Right lobe of liver (tissue), 4 donors: ENCODE data around the gene KDSR.

ENCODE experiments used
- POLR2A ChIP-seq: fragments of 450-650 bp; IDR thresholded peaks from one replicate; pipeline ENCODE4 v1.6.1; 2017; ENCODE audit warnings: antibody characterized with exemption, mild to moderate bottlenecking
- TF ChIP-seq, protein P1 (sequence below), 4 donors: fragments of 200-600 bp in 3 of 4; fragments of 450-650 bp in 1 of 4; IDR thresholded peaks; one replicate each; pipeline versions ENCODE4 v1.5.1 to v1.8.0; 2016 to 2022; ENCODE audit warnings: antibody characterized with exemption in 4 of 4, mild to moderate bottlenecking in 2 of 4
- donor health status: DM: no; HTN: no; CAD: no.
- donor health status: DM: no; HTN: no; CAD: no.
- donor health status: DM: no; HTN: yes; CAD: no.

DNA sequence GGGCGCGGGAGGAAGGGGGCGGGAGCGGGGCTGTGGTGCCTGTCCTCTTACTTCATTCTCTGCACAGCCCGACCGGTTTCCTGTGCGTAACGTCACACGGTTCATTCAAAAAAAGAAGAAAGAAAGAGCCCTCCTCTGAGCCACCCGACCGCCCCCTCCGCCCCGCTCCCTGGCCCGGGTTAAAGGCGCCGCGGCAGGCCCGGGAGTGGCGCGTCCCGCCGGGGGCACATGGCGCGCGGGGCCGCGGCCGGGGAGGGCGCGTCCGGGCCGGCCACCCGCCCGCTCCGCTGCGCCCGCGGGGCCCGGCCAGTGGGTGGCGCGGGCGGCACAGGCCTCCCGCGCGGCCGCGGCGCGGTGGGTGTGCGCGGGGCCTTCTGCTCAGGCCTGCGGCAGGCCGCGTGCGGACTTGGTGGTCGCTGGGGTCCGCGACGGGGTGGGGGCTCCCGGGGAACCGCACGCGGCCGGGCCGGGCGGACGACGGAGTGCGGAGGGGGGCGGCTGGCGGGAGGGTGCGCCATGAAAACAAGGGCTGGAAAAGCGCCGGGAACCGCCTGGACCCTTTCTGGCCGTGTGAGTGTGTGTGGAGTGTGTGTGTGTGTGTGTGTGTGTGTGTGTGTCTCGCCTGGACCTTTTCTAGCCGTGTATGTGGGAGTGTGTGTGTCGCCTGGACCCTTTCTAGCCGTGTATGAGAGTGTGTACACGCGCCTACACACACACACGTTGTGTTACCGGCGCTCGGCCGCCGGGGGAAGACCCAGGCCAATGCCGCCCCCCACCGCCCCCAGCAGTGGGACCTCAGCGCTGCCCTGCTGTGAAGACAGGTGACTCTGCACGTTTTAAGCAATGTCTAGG is 46.7 kb downstream of the KDSR start:
- TF ChIP-seq, protein P1, sequence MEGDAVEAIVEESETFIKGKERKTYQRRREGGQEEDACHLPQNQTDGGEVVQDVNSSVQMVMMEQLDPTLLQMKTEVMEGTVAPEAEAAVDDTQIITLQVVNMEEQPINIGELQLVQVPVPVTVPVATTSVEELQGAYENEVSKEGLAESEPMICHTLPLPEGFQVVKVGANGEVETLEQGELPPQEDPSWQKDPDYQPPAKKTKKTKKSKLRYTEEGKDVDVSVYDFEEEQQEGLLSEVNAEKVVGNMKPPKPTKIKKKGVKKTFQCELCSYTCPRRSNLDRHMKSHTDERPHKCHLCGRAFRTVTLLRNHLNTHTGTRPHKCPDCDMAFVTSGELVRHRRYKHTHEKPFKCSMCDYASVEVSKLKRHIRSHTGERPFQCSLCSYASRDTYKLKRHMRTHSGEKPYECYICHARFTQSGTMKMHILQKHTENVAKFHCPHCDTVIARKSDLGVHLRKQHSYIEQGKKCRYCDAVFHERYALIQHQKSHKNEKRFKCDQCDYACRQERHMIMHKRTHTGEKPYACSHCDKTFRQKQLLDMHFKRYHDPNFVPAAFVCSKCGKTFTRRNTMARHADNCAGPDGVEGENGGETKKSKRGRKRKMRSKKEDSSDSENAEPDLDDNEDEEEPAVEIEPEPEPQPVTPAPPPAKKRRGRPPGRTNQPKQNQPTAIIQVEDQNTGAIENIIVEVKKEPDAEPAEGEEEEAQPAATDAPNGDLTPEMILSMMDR (IDR thresholded peaks at IDR 0.05): peak in 2 of 4 donors; percentile 27 to 37
- TF ChIP-seq POLR2A: peak; percentile 41
